H1 (cell line): ENCODE results near the gene SLC44A1.

Source experiments
- CEBPB ChIP-seq: IDR thresholded peaks from 2 replicates; pipeline ENCODE4 v1.6.1; 2012; ENCODE audit warnings: low read depth, low read length
- CREB1 ChIP-seq: IDR thresholded peaks from 2 replicates; pipeline ENCODE4 v1.6.1; 2012; ENCODE audit warnings: inconsistent platforms
- CTBP2 ChIP-seq: IDR thresholded peaks from 2 replicates; pipeline ENCODE4 v1.7.0; 2011; ENCODE audit warnings: borderline replicate concordance, mild to moderate bottlenecking, moderate library complexity, mixed read lengths, low read length; ENCODE audit not compliant: insufficient read depth, insufficient read length
- EP300 ChIP-seq, 2 experiments: IDR thresholded peaks; 1 replicate in 1 of 2; 2 replicates in 1 of 2; pipeline ENCODE4 v1.6.1; 2011 to 2012; ENCODE audit warnings: low read depth in 2 of 2, low read length in 2 of 2, mild to moderate bottlenecking in 2 of 2, borderline replicate concordance in 1 of 2, inconsistent platforms in 1 of 2, moderate library complexity in 1 of 2
- EZH2 ChIP-seq: fragments of 200-600 bp; sonication (generic); IDR thresholded peaks from 2 replicates; pipeline ENCODE4 v1.7.1; 2012; ENCODE audit warnings: low read depth, mild to moderate bottlenecking, moderate library complexity, low read length, inconsistent platforms; ENCODE audit not compliant: severe bottlenecking
- GABPA ChIP-seq: IDR thresholded peaks from 2 replicates; pipeline ENCODE4 v1.6.1; 2011; ENCODE audit warnings: mild to moderate bottlenecking, low read length, moderate library complexity, borderline replicate concordance; ENCODE audit not compliant: insufficient read depth
- JUND ChIP-seq: IDR thresholded peaks from 2 replicates; pipeline ENCODE4 v1.6.1; 2011; ENCODE audit warnings: mild to moderate bottlenecking, improper control_type of control experiment, low read length
- POLR2A ChIP-seq, 2 experiments: IDR thresholded peaks; 1 replicate in 1 of 2; 2 replicates in 1 of 2; pipeline ENCODE4 v1.6.1; 2011; ENCODE audit warnings: low read depth in 2 of 2, low read length in 2 of 2, mild to moderate bottlenecking in 2 of 2; ENCODE audit errors: control extremely low read depth in 1 of 2
- POLR2AphosphoS5 ChIP-seq: IDR thresholded peaks from 2 replicates; pipeline ENCODE4 v1.6.1; 2011; ENCODE audit warnings: low read depth, low read length
- RAD21 ChIP-seq, 2 experiments: IDR thresholded peaks in 1 of 2; conservative IDR thresholded peaks in 1 of 2; 2 replicates each; pipeline ENCODE4 v1.6.1; 2011; ENCODE audit warnings: low read depth in 2 of 2, low read length in 2 of 2, improper control_type of control experiment in 1 of 2, inconsistent platforms in 1 of 2, mild to moderate bottlenecking in 1 of 2, moderate library complexity in 1 of 2
- SP1 ChIP-seq: IDR thresholded peaks from 2 replicates; pipeline ENCODE4 v1.6.1; 2011; ENCODE audit warnings: low read depth, low read length
- TF ChIP-seq, protein P1 (sequence below), 3 experiments: IDR thresholded peaks; 1 replicate in 2 of 3; 2 replicates in 1 of 3; pipeline versions ENCODE4 v1.5.1 to v1.6.1; 2011; ENCODE audit warnings: low read length in 3 of 3, mild to moderate bottlenecking in 3 of 3, inconsistent platforms in 2 of 3, low read depth in 1 of 3, moderate library complexity in 1 of 3; ENCODE audit not compliant: insufficient read depth in 1 of 3; ENCODE audit errors: control extremely low read depth in 1 of 3

DNA sequence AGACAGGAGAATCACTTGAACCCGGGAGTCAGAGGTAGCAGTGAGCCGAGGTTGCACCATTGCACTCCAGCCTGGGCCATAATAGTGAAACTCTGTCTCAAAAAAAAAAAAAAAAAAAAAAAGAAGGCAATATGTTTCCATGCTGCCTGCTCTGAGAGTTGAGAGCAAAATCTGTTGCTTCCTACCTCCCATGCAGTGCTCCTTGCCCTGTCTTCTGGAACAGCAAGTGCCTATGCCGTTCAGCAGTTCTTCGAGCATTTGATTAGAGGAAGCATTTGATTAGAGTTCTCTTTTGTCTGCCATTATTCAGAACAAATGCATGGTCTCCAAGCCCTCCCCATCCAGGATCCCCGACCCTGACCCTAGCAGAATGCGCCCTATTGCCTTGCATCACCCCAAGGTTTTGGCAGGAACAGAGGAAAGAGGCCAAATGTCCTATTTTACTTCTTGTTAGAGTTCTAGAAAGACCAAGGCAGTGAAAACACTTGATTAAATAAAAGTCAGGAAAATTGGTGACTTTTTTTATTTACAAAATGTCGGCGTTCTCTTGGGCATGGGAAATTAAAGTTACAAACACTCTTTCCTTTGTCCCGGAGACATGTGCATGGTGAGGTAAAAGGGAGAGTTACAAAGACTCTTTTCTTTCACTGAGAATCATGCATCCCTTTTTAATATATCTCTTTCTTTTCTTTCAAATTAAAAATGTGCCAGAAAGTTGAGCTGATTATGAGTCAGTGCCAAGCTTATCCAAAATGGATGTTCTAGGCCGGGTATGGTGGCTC, 175.6 kb downstream of the SLC44A1 start:
- TF ChIP-seq, protein P1, sequence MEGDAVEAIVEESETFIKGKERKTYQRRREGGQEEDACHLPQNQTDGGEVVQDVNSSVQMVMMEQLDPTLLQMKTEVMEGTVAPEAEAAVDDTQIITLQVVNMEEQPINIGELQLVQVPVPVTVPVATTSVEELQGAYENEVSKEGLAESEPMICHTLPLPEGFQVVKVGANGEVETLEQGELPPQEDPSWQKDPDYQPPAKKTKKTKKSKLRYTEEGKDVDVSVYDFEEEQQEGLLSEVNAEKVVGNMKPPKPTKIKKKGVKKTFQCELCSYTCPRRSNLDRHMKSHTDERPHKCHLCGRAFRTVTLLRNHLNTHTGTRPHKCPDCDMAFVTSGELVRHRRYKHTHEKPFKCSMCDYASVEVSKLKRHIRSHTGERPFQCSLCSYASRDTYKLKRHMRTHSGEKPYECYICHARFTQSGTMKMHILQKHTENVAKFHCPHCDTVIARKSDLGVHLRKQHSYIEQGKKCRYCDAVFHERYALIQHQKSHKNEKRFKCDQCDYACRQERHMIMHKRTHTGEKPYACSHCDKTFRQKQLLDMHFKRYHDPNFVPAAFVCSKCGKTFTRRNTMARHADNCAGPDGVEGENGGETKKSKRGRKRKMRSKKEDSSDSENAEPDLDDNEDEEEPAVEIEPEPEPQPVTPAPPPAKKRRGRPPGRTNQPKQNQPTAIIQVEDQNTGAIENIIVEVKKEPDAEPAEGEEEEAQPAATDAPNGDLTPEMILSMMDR (IDR thresholded peaks at IDR 0.05; ENCODE audit: control extremely low read depth in 1 of 3, insufficient read depth in 1 of 3, low read depth in 1 of 3, low read length in 3 of 3) = no peak
- TF ChIP-seq JUND = no peak
- no peak for TF ChIP-seq CEBPB
- TF ChIP-seq GABPA = no peak
- no peak for TF ChIP-seq EP300 (IDR thresholded peaks at IDR 0.05; ENCODE audit: borderline replicate concordance in 1 of 2, low read depth in 2 of 2, low read length in 2 of 2)
- TF ChIP-seq POLR2A (IDR thresholded peaks at IDR 0.05; ENCODE audit: control extremely low read depth in 1 of 2, low read depth in 2 of 2, low read length in 2 of 2) = no peak
- no peak for TF ChIP-seq EZH2
- TF ChIP-seq RAD21 (IDR thresholded peaks at IDR 0.05 in 1 of 2, conservative IDR thresholded peaks at IDR 0.05 in 1 of 2; ENCODE audit: low read depth in 2 of 2, low read length in 2 of 2) = no peak
- no peak for TF ChIP-seq SP1
- TF ChIP-seq CREB1 = no peak
- no peak for TF ChIP-seq POLR2AphosphoS5
- TF ChIP-seq CTBP2 = no peak
